Retinal pigment epithelial cell (primary cell): ENCODE results near the gene MICALL1.
"Not testable (repeated sequence)": the region's sequence is repeated elsewhere in the genome, so short reads cannot be mapped to it uniquely, and the experiment has no call there.

Experiments used
- DNase-seq: peaks from one replicate; pipeline ENCODE4 v3.0.0-alpha.2; 2010; ENCODE audit warnings: low read depth
- H3K4me3 ChIP-seq: 2 replicates; pipeline ENCODE4 v1.5.1; 2011; ENCODE audit warnings: mild to moderate bottlenecking, low read length, control low read depth, moderate library complexity
- CTCF ChIP-seq: conservative IDR thresholded peaks from 2 replicates; pipeline ENCODE4 v1.5.1; 2011; ENCODE audit warnings: low read depth, low read length, control low read depth, inconsistent platforms

MICALL1 gene

GRCh38 chr22:37953437-37954179 lies 47.5 kb downstream of the MICALL1 start, which contains the start of the genes C22orf23 and POLR2F:
Gene C22orf23, minus strand, starts transcription at chr22:37953601. Its CDS starts 452 bp downstream, at chr22:37953149.
Gene POLR2F, plus strand, starts transcription at chr22:37953699. Its CDS starts 89 bp downstream, at chr22:37953788.
- H3K4me3 ChIP-seq = peak within 1 kb of the TSS; percentile 98
- peak; percentile 74 for DNase-seq
- TF ChIP-seq CTCF = no peak

- TF ChIP-seq CTCF = no peak
- H3K4me3 ChIP-seq = peak overlapping the region; percentile 98
- DNase-seq = no peak
Measured at GRCh38 chr22:37954686-37955085, 48.6 kb downstream of the MICALL1 start.

GRCh38 chr22:37955825-37956397 lies 49.8 kb downstream of the MICALL1 start:
- not testable (repeated sequence) for H3K4me3 ChIP-seq, DNase-seq

- TF ChIP-seq CTCF = no peak
- DNase-seq = no peak
- no peak overlapping the region for H3K4me3 ChIP-seq
Measured at GRCh38 chr22:37957232-37957631, 51.1 kb downstream of the MICALL1 start.

GRCh38 chr22:37959231-37959825 lies 53.2 kb downstream of the MICALL1 start:
- no peak for DNase-seq
- TF ChIP-seq CTCF = no peak
- H3K4me3 ChIP-seq = no peak overlapping the region

- DNase-seq = no peak
- no peak for TF ChIP-seq CTCF
- no peak overlapping the region for H3K4me3 ChIP-seq
Measured at GRCh38 chr22:37961062-37961461, 55.0 kb downstream of the MICALL1 start.

- peak; percentile 35 for DNase-seq
- no peak overlapping the region for H3K4me3 ChIP-seq
- TF ChIP-seq CTCF = no peak
Measured at GRCh38 chr22:37965940-37966664, 60.0 kb downstream of the MICALL1 start.
